BJ (cell line): ENCODE results near the gene TRIM63. TPM values are rescaled to one million over a fixed set of nuclear protein-coding genes. Genes with fewer than 3 reads are reported as not detected.

Experiments used
- CTCF ChIA-PET: fragments of 350-600 bp; formaldehyde crosslinking; extraction: SDS; loops from one replicate; lab custom pipeline; 2021; ENCODE audit warnings: antibody characterized with exemption, inconsistent platforms; lab: Yijun Ruan, JAX
- POLR2A ChIA-PET: fragments of 300-600 bp; sonication (Branson Sonifier 250); formaldehyde crosslinking; extraction: SDS; loops from one replicate; lab custom pipeline; 2021; ENCODE audit warnings: antibody characterized with exemption; lab: Charles Lee
- DNase-seq: peaks from one replicate; pipeline ENCODE4 v3.0.0-alpha.2; 2011; ENCODE audit warnings: low read depth
- H3K27me3 ChIP-seq: 2 replicates; pipeline ENCODE4 v1.6.0; 2011; ENCODE audit warnings: low read length; ENCODE audit not compliant: control insufficient read depth, insufficient read depth
- H3K36me3 ChIP-seq: 2 replicates; pipeline ENCODE4 v1.5.1; 2011; ENCODE audit warnings: low read length; ENCODE audit not compliant: control insufficient read depth, insufficient read depth
- H3K4me3 ChIP-seq: 2 replicates; pipeline ENCODE4 v1.5.1; 2011; ENCODE audit warnings: low read depth, mild to moderate bottlenecking, control low read depth, low read length
- CTCF ChIP-seq: IDR thresholded peaks from 2 replicates; pipeline ENCODE4 v1.5.1; 2011; ENCODE audit warnings: low read depth, mild to moderate bottlenecking, control low read depth, inconsistent platforms, low read length, moderate library complexity; ENCODE audit not compliant: insufficient read depth
- polyA plus RNA-seq: library from polyadenylated mRNA; depleted of rRNA; stranded (reverse); fragments of >200 nt; gene quantifications from 2 replicates; pipeline ENCODE4 v1.2.3, GENCODE V29; 2011

The TRIM63 gene
- polyA plus RNA-seq, 1 experiment: not detected

GRCh38 chr1:26058052-26058595, 9.3 kb downstream of the TRIM63 start:
- ChIA-PET CTCF (interaction anchor here (0.6 to 1.6 kb wide), 6 partner anchors 9 to 358 kb away, joined by 3 to 5 read pairs (median 4); no protein-coding TSS in a partner anchor), POLR2A (no interaction called here)
- no peak for TF ChIP-seq CTCF
- Histone ChIP-seq H3K4me3 (no peak overlapping the region), H3K36me3 (no peaks in the 10 kb centered on the region), H3K27me3 (peaks cover 18% of the 10 kb centered on the region)
- no peak for DNase-seq

GRCh38 chr1:26057189-26057588, 10.2 kb downstream of the TRIM63 start:
- Histone ChIP-seq H3K4me3 (no peak overlapping the region), H3K27me3 (peaks cover 19% of the 10 kb centered on the region), H3K36me3 (no peaks in the 10 kb centered on the region)
- no peak for TF ChIP-seq CTCF
- DNase-seq: no peak
- ChIA-PET POLR2A (no interaction called here), CTCF (interaction anchor here (1.4 to 1.5 kb wide), 2 partner anchors 21 to 28 kb away, joined by 3 to 5 read pairs; no protein-coding TSS in a partner anchor)

- TF ChIP-seq CTCF: no peak
- DNase-seq: no peak
- H3K27me3 ChIP-seq: peaks cover 18% of the 10 kb centered on the region
- no peak overlapping the region for H3K4me3 ChIP-seq
- no peaks in the 10 kb centered on the region for H3K36me3 ChIP-seq
- POLR2A ChIA-PET: no interaction called here
- CTCF ChIA-PET: interaction anchor here (1.5 to 3.0 kb wide), 2 partner anchors 19 to 90 kb away, joined by 4 to 9 read pairs; no protein-coding TSS in a partner anchor
Observed at GRCh38 chr1:26055041-26055440, 12.4 kb downstream of the TRIM63 start.

- ChIA-PET POLR2A (no interaction called here), CTCF (interaction anchor here (1.2 to 3.0 kb wide), 3 partner anchors 9 to 91 kb away, joined by 3 to 9 read pairs (median 4); no protein-coding TSS in a partner anchor)
- Histone ChIP-seq H3K27me3 (peaks cover 20% of the 10 kb centered on the region), H3K36me3 (no peaks in the 10 kb centered on the region), H3K4me3 (no peak overlapping the region)
- no peak for TF ChIP-seq CTCF
- DNase-seq: no peak
Observed at GRCh38 chr1:26053718-26054560, 13.5 kb downstream of the TRIM63 start.

- Histone ChIP-seq H3K36me3 (no peaks in the 10 kb centered on the region), H3K27me3 (peaks cover 35% of the 10 kb centered on the region), H3K4me3 (no peak overlapping the region)
- POLR2A ChIA-PET: no interaction called here
- CTCF ChIA-PET: interaction anchor here (0.8 to 1.7 kb wide), 2 partner anchors 14 kb away, joined by 3 to 5 read pairs; no protein-coding TSS in a partner anchor
- TF ChIP-seq CTCF: no peak
- DNase-seq: no peak
Observed at GRCh38 chr1:26050248-26050640, 17.2 kb downstream of the TRIM63 start.
